Transverse colon (tissue), 4 donors: Measurements from ENCODE around the gene PGM5.

ENCODE experiments used
- POLR2A ChIP-seq: fragments of 450-650 bp; IDR thresholded peaks from one replicate; pipeline ENCODE4 v1.6.1; 2016; ENCODE audit warnings: antibody characterized with exemption, mild to moderate bottlenecking, moderate library complexity
- POLR2AphosphoS5 ChIP-seq, 3 donors: sonication (generic); formaldehyde crosslinking; IDR thresholded peaks; one replicate each; pipeline ENCODE4 v1.6.1; 2016; ENCODE audit warnings: antibody characterized with exemption in 3 of 3
- TF ChIP-seq, protein P1 (sequence below), 5 experiments: fragments of 200-600 bp in 3 of 5; fragments of 450-650 bp in 2 of 5; sonication (generic) in 3 of 5; IDR thresholded peaks; 1 replicate in 2 of 5; 2 replicates in 3 of 5; pipeline ENCODE4 v1.5.1; 2016 to 2017; ENCODE audit warnings: antibody characterized with exemption in 5 of 5, inconsistent platforms in 3 of 5, mild to moderate bottlenecking in 2 of 5, moderate library complexity in 1 of 5

DNA sequence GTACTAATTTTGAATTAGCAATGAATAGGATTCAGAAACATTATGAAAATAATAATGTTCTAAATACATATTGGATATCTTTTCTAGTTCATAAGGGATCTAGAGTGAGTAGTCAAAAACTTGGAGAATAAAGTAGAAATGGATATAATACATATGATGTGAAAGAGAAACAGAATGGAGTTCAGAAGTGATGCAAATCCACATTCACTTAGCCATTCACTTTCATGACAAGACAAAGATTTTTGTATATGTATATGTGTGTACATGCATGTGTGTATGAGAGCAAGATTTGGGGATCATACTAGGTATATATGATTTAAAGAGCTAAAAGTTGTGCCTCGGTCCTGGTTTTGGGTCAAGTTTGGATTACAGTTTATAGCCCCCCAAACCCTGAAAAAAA is 150.1 kb downstream of the PGM5 start:
- TF ChIP-seq, protein P1, sequence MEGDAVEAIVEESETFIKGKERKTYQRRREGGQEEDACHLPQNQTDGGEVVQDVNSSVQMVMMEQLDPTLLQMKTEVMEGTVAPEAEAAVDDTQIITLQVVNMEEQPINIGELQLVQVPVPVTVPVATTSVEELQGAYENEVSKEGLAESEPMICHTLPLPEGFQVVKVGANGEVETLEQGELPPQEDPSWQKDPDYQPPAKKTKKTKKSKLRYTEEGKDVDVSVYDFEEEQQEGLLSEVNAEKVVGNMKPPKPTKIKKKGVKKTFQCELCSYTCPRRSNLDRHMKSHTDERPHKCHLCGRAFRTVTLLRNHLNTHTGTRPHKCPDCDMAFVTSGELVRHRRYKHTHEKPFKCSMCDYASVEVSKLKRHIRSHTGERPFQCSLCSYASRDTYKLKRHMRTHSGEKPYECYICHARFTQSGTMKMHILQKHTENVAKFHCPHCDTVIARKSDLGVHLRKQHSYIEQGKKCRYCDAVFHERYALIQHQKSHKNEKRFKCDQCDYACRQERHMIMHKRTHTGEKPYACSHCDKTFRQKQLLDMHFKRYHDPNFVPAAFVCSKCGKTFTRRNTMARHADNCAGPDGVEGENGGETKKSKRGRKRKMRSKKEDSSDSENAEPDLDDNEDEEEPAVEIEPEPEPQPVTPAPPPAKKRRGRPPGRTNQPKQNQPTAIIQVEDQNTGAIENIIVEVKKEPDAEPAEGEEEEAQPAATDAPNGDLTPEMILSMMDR (IDR thresholded peaks at IDR 0.05) = no peak
- no peak for TF ChIP-seq POLR2A
- TF ChIP-seq POLR2AphosphoS5 (IDR thresholded peaks at IDR 0.05) = no peak
